Effector memory CD4-positive, alpha-beta T cell (primary cell): ENCODE measurements around the gene PPP3CB.

Source experiments
- DNase-seq, 3 donors: peaks; one replicate each; pipeline ENCODE4 v3.0.0-alpha.2; 2020
- H3K27ac ChIP-seq: 2 replicates; pipeline ENCODE4 v1.7.0; 2013; ENCODE audit warnings: mild to moderate bottlenecking, low read length, moderate library complexity; ENCODE audit not compliant: insufficient read depth, poor library complexity, severe bottlenecking
- H3K27me3 ChIP-seq: replicated peaks from 2 replicates; pipeline ENCODE4 v1.7.0; 2013; ENCODE audit warnings: mild to moderate bottlenecking, low read length; ENCODE audit not compliant: insufficient read depth, control insufficient read depth, poor library complexity, severe bottlenecking
- H3K36me3 ChIP-seq: 2 replicates; pipeline ENCODE4 v1.7.0; 2013; ENCODE audit warnings: mild to moderate bottlenecking, low read length, moderate library complexity; ENCODE audit not compliant: control insufficient read depth, insufficient read depth
- H3K4me1 ChIP-seq: 2 replicates; pipeline ENCODE4 v1.7.0; 2013; ENCODE audit warnings: low read length, mild to moderate bottlenecking; ENCODE audit not compliant: control insufficient read depth, insufficient read depth, poor library complexity, severe bottlenecking
- H3K4me3 ChIP-seq: 2 replicates; pipeline ENCODE4 v1.7.0; 2013; ENCODE audit warnings: low read length, low read depth, mild to moderate bottlenecking; ENCODE audit not compliant: insufficient read depth, poor library complexity, severe bottlenecking
- H3K9me3 ChIP-seq: 2 replicates; pipeline ENCODE4 v1.7.0; 2013; ENCODE audit warnings: mild to moderate bottlenecking, low read length, moderate library complexity; ENCODE audit not compliant: control insufficient read depth

PPP3CB gene

GRCh38 chr10:73459683-73460314, 36.0 kb downstream of the PPP3CB start:
- DNase-seq, result no peak
- no peaks in the 10 kb centered on the region for H3K27me3 ChIP-seq
- no peaks in the 10 kb centered on the region for H3K9me3 ChIP-seq
- H3K4me3 ChIP-seq, result no peak overlapping the region
- H3K36me3 ChIP-seq, result peaks cover 6% of the 10 kb centered on the region
- no peaks in the 10 kb centered on the region for H3K4me1 ChIP-seq
- no peak overlapping the region for H3K27ac ChIP-seq

- Histone ChIP-seq H3K36me3 (peaks cover 14% of the 10 kb centered on the region), H3K27me3 (no peaks in the 10 kb centered on the region), H3K27ac (no peak overlapping the region), H3K4me1 (no peaks in the 10 kb centered on the region), H3K4me3 (no peak overlapping the region), H3K9me3 (no peaks in the 10 kb centered on the region)
- DNase-seq, result no peak
Observed at GRCh38 chr10:73456187-73456890, 39.5 kb downstream of the PPP3CB start.

GRCh38 chr10:73449113-73449512, 46.7 kb downstream of the PPP3CB start:
- Histone ChIP-seq H3K27ac (no peak overlapping the region), H3K36me3 (peaks cover 24% of the 10 kb centered on the region), H3K4me3 (no peak overlapping the region), H3K27me3 (no peaks in the 10 kb centered on the region), H3K4me1 (no peaks in the 10 kb centered on the region), H3K9me3 (no peaks in the 10 kb centered on the region)
- no peak for DNase-seq

- Histone ChIP-seq H3K27ac (no peak overlapping the region), H3K9me3 (no peaks in the 10 kb centered on the region), H3K36me3 (peaks cover 19% of the 10 kb centered on the region), H3K27me3 (no peaks in the 10 kb centered on the region), H3K4me1 (no peaks in the 10 kb centered on the region), H3K4me3 (no peak overlapping the region)
- DNase-seq, result no peak
Observed at GRCh38 chr10:73448384-73448783, 47.4 kb downstream of the PPP3CB start.

GRCh38 chr10:73446926-73447325, 48.9 kb downstream of the PPP3CB start:
- Histone ChIP-seq H3K27ac (no peak overlapping the region), H3K27me3 (no peaks in the 10 kb centered on the region), H3K9me3 (no peaks in the 10 kb centered on the region), H3K4me1 (no peaks in the 10 kb centered on the region), H3K36me3 (peaks cover 18% of the 10 kb centered on the region), H3K4me3 (no peak overlapping the region)
- no peak for DNase-seq

GRCh38 chr10:73444457-73444856, 51.4 kb downstream of the PPP3CB start:
- no peak overlapping the region for H3K27ac ChIP-seq
- no peaks in the 10 kb centered on the region for H3K9me3 ChIP-seq
- no peaks in the 10 kb centered on the region for H3K4me1 ChIP-seq
- H3K27me3 ChIP-seq, result no peaks in the 10 kb centered on the region
- H3K36me3 ChIP-seq, result peaks cover 19% of the 10 kb centered on the region
- DNase-seq, result no peak
- H3K4me3 ChIP-seq, result no peak overlapping the region

- no peak overlapping the region for H3K27ac ChIP-seq
- no peak overlapping the region for H3K4me3 ChIP-seq
- no peaks in the 10 kb centered on the region for H3K9me3 ChIP-seq
- DNase-seq, result no peak
- no peaks in the 10 kb centered on the region for H3K4me1 ChIP-seq
- no peaks in the 10 kb centered on the region for H3K27me3 ChIP-seq
- H3K36me3 ChIP-seq, result peaks cover 32% of the 10 kb centered on the region
Observed at GRCh38 chr10:73439605-73440312, 56.1 kb downstream of the PPP3CB start.

- Histone ChIP-seq H3K9me3 (no peaks in the 10 kb centered on the region), H3K27me3 (no peaks in the 10 kb centered on the region), H3K36me3 (peaks cover 27% of the 10 kb centered on the region), H3K4me1 (no peaks in the 10 kb centered on the region), H3K4me3 (no peak overlapping the region), H3K27ac (no peak overlapping the region)
- no peak for DNase-seq
Observed at GRCh38 chr10:73439055-73439454, 56.8 kb downstream of the PPP3CB start.

- DNase-seq, result no peak
- H3K27me3 ChIP-seq, result no peaks in the 10 kb centered on the region
- no peak within 1 kb of the TSS for H3K4me3 ChIP-seq
- no peaks in the 10 kb centered on the region for H3K4me1 ChIP-seq
- H3K36me3 ChIP-seq, result peaks cover 18% of the 10 kb centered on the region
- no peaks in the 10 kb centered on the region for H3K9me3 ChIP-seq
- no peak within 1 kb of the TSS for H3K27ac ChIP-seq
Observed at GRCh38 chr10:73433538-73433867, 62.3 kb downstream of the PPP3CB start, which contains the start of gene MSS51. Gene MSS51, minus strand, starts transcription at chr10:73433561. Its CDS starts 5,277 bp downstream, at chr10:73428284.
